Body of pancreas (tissue), 4 donors: ENCODE measurements around the gene NDFIP2.

Experiments
- CTCF ChIP-seq, 7 experiments: fragments of 450-650 bp in 4 of 7; fragments of 200-600 bp in 3 of 7; sonication (generic) in 3 of 7; IDR thresholded peaks; one replicate each; pipeline ENCODE4 v1.5.1; 2016 to 2019; ENCODE audit warnings: antibody characterized with exemption in 7 of 7
- POLR2A ChIP-seq, 3 donors: fragments of 450-650 bp; IDR thresholded peaks; one replicate each; pipeline ENCODE4 v1.6.1; 2016; ENCODE audit warnings: antibody characterized with exemption in 3 of 3, mild to moderate bottlenecking in 2 of 3

GRCh38 chr13:79439275-79439674, 41.7 kb upstream of the NDFIP2 start:
- TF ChIP-seq CTCF (IDR thresholded peaks at IDR 0.05) = no peak
- no peak for TF ChIP-seq POLR2A (IDR thresholded peaks at IDR 0.05)
